SK-N-SH treated with all-trans-retinoic acid at 6 μM for 48 hours (cell line): ENCODE data around the gene HPSE.

ENCODE experiments used
- ATAC-seq: fragments of 200-7000 bp; cut with Tn5 transposase; 3 replicates; pipeline ENCODE4 v1.9.1; 2020; ENCODE audit warnings: mild to moderate bottlenecking, moderate library complexity
- ARNTL ChIP-seq: fragments of 450-650 bp; formaldehyde crosslinking; IDR thresholded peaks from 2 replicates; pipeline ENCODE4 v1.5.0; 2020; ENCODE audit warnings: low read depth, mild to moderate bottlenecking, moderate library complexity, borderline replicate concordance
- BACH2 ChIP-seq: fragments of 250-450 bp; sonication (Bioruptor Pico); IDR thresholded peaks from 2 replicates; pipeline ENCODE4 v1.9.0; 2021; ENCODE audit warnings: mild to moderate bottlenecking, borderline replicate concordance
- CREB5 ChIP-seq: fragments of 250-450 bp; sonication (Bioruptor Pico); IDR thresholded peaks from 2 replicates; pipeline ENCODE4 v1.5.1; 2020; ENCODE audit warnings: low read depth, mild to moderate bottlenecking, moderate library complexity
- CSDC2 ChIP-seq: fragments of 250-450 bp; sonication (Bioruptor Pico); IDR thresholded peaks from 2 replicates; pipeline ENCODE4 v1.5.0; 2020; ENCODE audit warnings: mild to moderate bottlenecking, moderate library complexity
- ESRRG ChIP-seq: fragments of 250-450 bp; sonication (Bioruptor Pico); IDR thresholded peaks from 2 replicates; pipeline ENCODE4 v1.6.1; 2021; ENCODE audit warnings: mild to moderate bottlenecking
- GLIS3 ChIP-seq: fragments of 250-450 bp; sonication (Bioruptor Pico); IDR thresholded peaks from 2 replicates; pipeline ENCODE4 v1.5.0; 2020; ENCODE audit warnings: mild to moderate bottlenecking, moderate library complexity
- OSR1 ChIP-seq: fragments of 250-450 bp; sonication (Bioruptor Pico); IDR thresholded peaks from 2 replicates; pipeline ENCODE4 v1.8.0; 2022; ENCODE audit warnings: moderate library complexity, mild to moderate bottlenecking, inconsistent platforms
- PATZ1 ChIP-seq: fragments of 250-450 bp; sonication (Bioruptor Pico); IDR thresholded peaks from 2 replicates; pipeline ENCODE4 v1.8.0; 2020; ENCODE audit warnings: mild to moderate bottlenecking, moderate library complexity, borderline replicate concordance
- PPARA ChIP-seq: fragments of 250-450 bp; sonication (Bioruptor Pico); IDR thresholded peaks from 2 replicates; pipeline ENCODE4 v1.5.0; 2020; ENCODE audit warnings: mild to moderate bottlenecking, borderline replicate concordance
- RARB ChIP-seq: fragments of 250-450 bp; sonication (Bioruptor Pico); IDR thresholded peaks from 2 replicates; pipeline ENCODE4 v1.8.0; 2021; ENCODE audit warnings: mild to moderate bottlenecking, moderate library complexity
- SNAI2 ChIP-seq: fragments of 250-450 bp; sonication (Bioruptor Pico); IDR thresholded peaks from 2 replicates; pipeline ENCODE4 v1.5.0; 2020; ENCODE audit warnings: mild to moderate bottlenecking, moderate library complexity
- TCF4 ChIP-seq: fragments of 250-450 bp; sonication (Bioruptor Pico); IDR thresholded peaks from 2 replicates; pipeline ENCODE4 v1.8.0; 2021; ENCODE audit warnings: mild to moderate bottlenecking, moderate library complexity, borderline replicate concordance
- TSHZ2 ChIP-seq: fragments of 250-450 bp; sonication (Bioruptor Pico); IDR thresholded peaks from 2 replicates; pipeline ENCODE4 v1.5.0; 2020; ENCODE audit warnings: mild to moderate bottlenecking, moderate library complexity
- ZC3H10 ChIP-seq: fragments of 250-450 bp; sonication (Bioruptor Pico); IDR thresholded peaks from 2 replicates; pipeline ENCODE4 v1.5.1; 2021; ENCODE audit warnings: mild to moderate bottlenecking, moderate library complexity
- ZFP3 ChIP-seq: fragments of 250-450 bp; sonication (Bioruptor Pico); IDR thresholded peaks from 2 replicates; pipeline ENCODE4 v1.5.0; 2020; ENCODE audit warnings: mild to moderate bottlenecking, moderate library complexity
- ZFP30 ChIP-seq: fragments of 450-650 bp; formaldehyde crosslinking; IDR thresholded peaks from 2 replicates; pipeline ENCODE4 v1.5.0; 2022; ENCODE audit warnings: mild to moderate bottlenecking, moderate library complexity
- ZNF565 ChIP-seq: fragments of 450-650 bp; formaldehyde crosslinking; conservative IDR thresholded peaks from 2 replicates; pipeline ENCODE4 v1.5.0; 2020; ENCODE audit warnings: low read depth, mild to moderate bottlenecking, moderate library complexity
- ZNF70 ChIP-seq: fragments of 450-650 bp; formaldehyde crosslinking; IDR thresholded peaks from 2 replicates; pipeline ENCODE4 v1.5.0; 2020; ENCODE audit warnings: mild to moderate bottlenecking, moderate library complexity
- ZNF8 ChIP-seq: fragments of 450-650 bp; formaldehyde crosslinking; IDR thresholded peaks from 2 replicates; pipeline ENCODE4 v1.5.0; 2020; ENCODE audit warnings: mild to moderate bottlenecking, moderate library complexity

Gene HPSE

GRCh38 chr4:83372931-83373330 is 38.3 kb upstream of the HPSE start:
- TF ChIP-seq ZFP30 (CRISPR knock-in tag): no peak
- TF ChIP-seq SNAI2 (CRISPR knock-in tag): no peak
- no peak for TF ChIP-seq ZC3H10 (CRISPR knock-in tag)
- no peak for TF ChIP-seq ZFP3 (CRISPR knock-in tag)
- no peak for TF ChIP-seq ZNF565 (CRISPR knock-in tag)
- no peak for TF ChIP-seq CREB5
- ATAC-seq: no peak

- no peak for TF ChIP-seq TSHZ2 (CRISPR knock-in tag)
- TF ChIP-seq ZC3H10 (CRISPR knock-in tag): no peak
- TF ChIP-seq ZFP30 (CRISPR knock-in tag): no peak
- TF ChIP-seq, all 23 proteins: peak for 0
These were observed 37.3 kb upstream of the HPSE start for GRCh38 chr4:83371936-83372335.

GRCh38 chr4:83371235-83371634 is 36.6 kb upstream of the HPSE start:
- ATAC-seq: no peak

More at GRCh38 chr4:83371936-83372335, 37.3 kb upstream of the HPSE start:
- no peak for ATAC-seq

GRCh38 chr4:83370640-83370906 is 35.9 kb upstream of the HPSE start:
- no peak for ATAC-seq
- TF ChIP-seq RARB (CRISPR knock-in tag) (no peak), PPARA (CRISPR knock-in tag) (no peak), ZNF8 (CRISPR knock-in tag) (no peak), PATZ1 (no peak), SNAI2 (CRISPR knock-in tag) (no peak), CSDC2 (CRISPR knock-in tag) (no peak), BACH2 (CRISPR knock-in tag) (no peak), ZFP30 (CRISPR knock-in tag) (no peak), ESRRG (CRISPR knock-in tag) (no peak), ZFP3 (CRISPR knock-in tag) (no peak), ARNTL (CRISPR knock-in tag) (no peak), CREB5 (no peak), ZNF70 (no peak), OSR1 (no peak), TCF4 (no peak), TSHZ2 (CRISPR knock-in tag) (no peak)

More at GRCh38 chr4:83371235-83371634, 36.6 kb upstream of the HPSE start:
- TF ChIP-seq ESRRG (CRISPR knock-in tag) (no peak), GLIS3 (no peak), ZNF70 (no peak), OSR1 (no peak), CSDC2 (CRISPR knock-in tag) (no peak), ARNTL (CRISPR knock-in tag) (no peak)
- TF ChIP-seq, all 23 proteins: peak for 0
